Glutamatergic neuron (in vitro differentiated cells): ENCODE data around the gene CHMP2B. TPM values are rescaled to one million over a fixed set of nuclear protein-coding genes. Genes with fewer than 3 reads are reported as not detected.

Experiments used
- DNase-seq: peaks from one replicate; pipeline ENCODE4 v3.0.0; 2022
- H3K27ac Mint-ChIP-seq: one replicate; pipeline ENCODE4 v1.8.0; 2020; ENCODE audit warnings: mild to moderate bottlenecking, mixed read lengths, inconsistent platforms; ENCODE audit not compliant: unreplicated experiment
- H3K27me3 Mint-ChIP-seq: one replicate; pipeline ENCODE4 v1.8.0; 2020; ENCODE audit warnings: mild to moderate bottlenecking, moderate library complexity, mixed read lengths, inconsistent platforms; ENCODE audit not compliant: unreplicated experiment
- H3K36me3 Mint-ChIP-seq: one replicate; pipeline ENCODE4 v1.8.0; 2020; ENCODE audit warnings: mild to moderate bottlenecking, mixed read lengths, inconsistent platforms; ENCODE audit not compliant: unreplicated experiment
- H3K4me1 Mint-ChIP-seq: one replicate; pipeline ENCODE4 v1.8.0; 2020; ENCODE audit warnings: mild to moderate bottlenecking, low read depth, mixed read lengths, inconsistent platforms; ENCODE audit not compliant: unreplicated experiment
- H3K4me3 Mint-ChIP-seq: one replicate; pipeline ENCODE4 v1.8.0; 2020; ENCODE audit warnings: mild to moderate bottlenecking, mixed read lengths, inconsistent platforms; ENCODE audit not compliant: unreplicated experiment
- H3K9me3 Mint-ChIP-seq: one replicate; pipeline ENCODE4 v1.8.0; 2020; ENCODE audit warnings: mild to moderate bottlenecking, moderate library complexity, mixed read lengths, inconsistent platforms; ENCODE audit not compliant: unreplicated experiment
- CTCF ChIP-seq: fragments of 200-600 bp; sonication (generic); IDR thresholded peaks from one replicate; pipeline ENCODE4 v1.5.0; 2021; ENCODE audit not compliant: partially characterized antibody, unreplicated experiment
- total RNA-seq: library from RNA; stranded (reverse); fragmentation: NEBNext Ultra II Directional; extraction: Animal tissue kit (Norgen Biotek cat#: 25700); gene quantifications from one replicate; pipeline ENCODE4 v1.2.1, GENCODE V29; 2021; ENCODE audit not compliant: unreplicated experiment

CHMP2B gene
- total RNA-seq, 1 donor from 2014 or later: 7.2 TPM

GRCh38 chr3:87199628-87200027 lies 27.5 kb upstream of the CHMP2B start:
- no peak for DNase-seq
- TF ChIP-seq CTCF: no peak
- Mint-ChIP-seq H3K4me1 (peaks cover 15% of the 10 kb centered on the region), H3K4me3 (no peak overlapping the region), H3K36me3 (peaks cover 8% of the 10 kb centered on the region), H3K27ac (no peak overlapping the region), H3K27me3 (peaks cover 3% of the 10 kb centered on the region), H3K9me3 (peaks cover 7% of the 10 kb centered on the region)

- H3K4me3 Mint-ChIP-seq: no peak overlapping the region
- peaks cover 2% of the 10 kb centered on the region for H3K27me3 Mint-ChIP-seq
- no peak for DNase-seq
Measured at GRCh38 chr3:87200060-87200647, 27.0 kb upstream of the CHMP2B start.

GRCh38 chr3:87201727-87202126 lies 25.4 kb upstream of the CHMP2B start:
- H3K4me1 Mint-ChIP-seq: peaks cover 15% of the 10 kb centered on the region
- peaks cover 2% of the 10 kb centered on the region for H3K27me3 Mint-ChIP-seq
- DNase-seq: no peak
- peaks cover 6% of the 10 kb centered on the region for H3K9me3 Mint-ChIP-seq
- no peaks in the 10 kb centered on the region for H3K36me3 Mint-ChIP-seq
- H3K27ac Mint-ChIP-seq: peak overlapping the region; percentile 67
- no peak for TF ChIP-seq CTCF
- H3K4me3 Mint-ChIP-seq: no peak overlapping the region

More at GRCh38 chr3:87200060-87200647, 27.0 kb upstream of the CHMP2B start:
- Mint-ChIP-seq H3K36me3 (peaks cover 6% of the 10 kb centered on the region), H3K27ac (no peak overlapping the region), H3K4me1 (peaks cover 15% of the 10 kb centered on the region), H3K9me3 (peaks cover 7% of the 10 kb centered on the region)
- no peak for TF ChIP-seq CTCF

GRCh38 chr3:87203809-87204208 lies 23.3 kb upstream of the CHMP2B start:
- no peak overlapping the region for H3K4me3 Mint-ChIP-seq
- H3K27me3 Mint-ChIP-seq: peaks cover 2% of the 10 kb centered on the region
- H3K36me3 Mint-ChIP-seq: no peaks in the 10 kb centered on the region
- H3K4me1 Mint-ChIP-seq: peaks cover 15% of the 10 kb centered on the region
- no peak for DNase-seq
- no peak overlapping the region for H3K27ac Mint-ChIP-seq
- H3K9me3 Mint-ChIP-seq: peaks cover 6% of the 10 kb centered on the region
- no peak for TF ChIP-seq CTCF

- peaks cover 2% of the 10 kb centered on the region for H3K27me3 Mint-ChIP-seq
- no peak for TF ChIP-seq CTCF
- H3K4me1 Mint-ChIP-seq: peaks cover 12% of the 10 kb centered on the region
- H3K36me3 Mint-ChIP-seq: no peaks in the 10 kb centered on the region
- no peak overlapping the region for H3K27ac Mint-ChIP-seq
- peaks cover 6% of the 10 kb centered on the region for H3K9me3 Mint-ChIP-seq
- no peak for DNase-seq
- H3K4me3 Mint-ChIP-seq: no peak overlapping the region
Measured at GRCh38 chr3:87206070-87206469, 21.0 kb upstream of the CHMP2B start.
